Panc1 (cell line): ENCODE measurements around the gene SLC12A7. TPM values are rescaled to one million over a fixed set of nuclear protein-coding genes. Genes with fewer than 3 reads are reported as not detected.
A peak's percentile ranks its signal among the peaks of the same experiment; 100 is the strongest.
"Not testable (repeated sequence)": the region's sequence is repeated elsewhere in the genome, so short reads cannot be mapped to it uniquely, and the experiment has no call there.

Experiments
- ATAC-seq: fragments of 200-7000 bp; cut with Tn5 transposase; 2 replicates; pipeline ENCODE4 v1.9.1; 2020; ENCODE audit warnings: mild to moderate bottlenecking, moderate library complexity
- BruUV-seq: library from RNA; stranded (reverse); fragments of 400-500 nt; replicated peaks from 2 replicates; lab custom pipeline; 2021; lab: Mats Ljungman, UMichigan
- CTCF ChIA-PET: fragments of 300-600 bp; sonication (Branson Sonifier 250); formaldehyde crosslinking; loops from one replicate; lab custom pipeline; 2022; ENCODE audit warnings: antibody characterized with exemption; lab: Charles Lee
- POLR2A ChIA-PET: fragments of 300-600 bp; sonication (Branson Sonifier 250); formaldehyde crosslinking; loops from one replicate; lab custom pipeline; 2022; ENCODE audit warnings: antibody characterized with exemption; lab: Charles Lee
- DNase-seq: peaks from one replicate; pipeline ENCODE4 v3.0.0-alpha.2; 2010; ENCODE audit warnings: low read depth, low spot score
- H3K27ac ChIP-seq: 2 replicates; pipeline ENCODE4 v1.5.1; 2011; ENCODE audit warnings: mild to moderate bottlenecking, low read length, inconsistent platforms
- H3K27me3 ChIP-seq: fragments of 200-500 bp; sonication (Bioruptor generic); 2 replicates; pipeline ENCODE4 v1.6.0; 2014; ENCODE audit warnings: low read length, inconsistent platforms; ENCODE audit not compliant: control insufficient read depth, insufficient read depth
- H3K36me3 ChIP-seq: fragments of 200-500 bp; sonication (Bioruptor generic); 2 replicates; pipeline ENCODE4 v1.5.1; 2014; ENCODE audit warnings: inconsistent platforms, mild to moderate bottlenecking, low read length, moderate library complexity; ENCODE audit not compliant: control insufficient read depth, insufficient read depth
- H3K4me1 ChIP-seq: 2 replicates; pipeline ENCODE4 v1.5.1; 2011; ENCODE audit warnings: inconsistent platforms, mild to moderate bottlenecking, low read length, moderate library complexity; ENCODE audit not compliant: control insufficient read depth, insufficient read depth
- H3K4me3 ChIP-seq, 2 experiments: 2 replicates each; pipeline ENCODE4 v1.5.1; 2011 to 2012; ENCODE audit warnings: low read depth in 2 of 2, low read length in 2 of 2, mild to moderate bottlenecking in 2 of 2, inconsistent platforms in 1 of 2, moderate library complexity in 1 of 2
- H3K9me3 ChIP-seq: fragments of 200-500 bp; sonication (Bioruptor generic); 2 replicates; pipeline ENCODE4 v1.5.1; 2014; ENCODE audit warnings: low read depth, mild to moderate bottlenecking, inconsistent platforms, low read length, moderate library complexity; ENCODE audit not compliant: control insufficient read depth, insufficient read depth
- POLR2AphosphoS5 ChIP-seq: IDR thresholded peaks from 2 replicates; pipeline ENCODE4 v1.6.1; 2012; ENCODE audit warnings: mild to moderate bottlenecking, low read depth, low read length, moderate library complexity
- REST ChIP-seq, 2 experiments: IDR thresholded peaks; 2 replicates each; pipeline ENCODE4 v1.6.1; 2011 to 2012; ENCODE audit warnings: low read depth in 2 of 2, control low read depth in 1 of 2, low read length in 1 of 2, mild to moderate bottlenecking in 1 of 2, moderate library complexity in 1 of 2; ENCODE audit not compliant: insufficient read depth in 1 of 2
- SIN3A ChIP-seq: IDR thresholded peaks from 2 replicates; pipeline ENCODE4 v1.6.1; 2012; ENCODE audit warnings: low read depth, mild to moderate bottlenecking, low read length, moderate library complexity, borderline replicate concordance; ENCODE audit not compliant: insufficient read depth
- TCF7L2 ChIP-seq: IDR thresholded peaks from 2 replicates; pipeline ENCODE4 v1.6.1; 2011; ENCODE audit warnings: mild to moderate bottlenecking, low read depth, low read length, inconsistent platforms
- in situ Hi-C: cut with HindIII; loops from 2 replicates; pipeline ENCODE4 v1.10.0; 2016; ENCODE audit warnings: low sequenced_read_pairs, low pct_unique_long_range_greater_than_20kb
- intact Hi-C: fragments of 100-400 bp; cut with micrococcal nuclease; formaldehyde crosslinking; loops from one replicate; pipeline ENCODE4 v1.10.0; 2022; ENCODE audit not compliant: unreplicated experiment
- total RNA-seq: library from RNA; stranded (reverse); gene quantifications from one replicate; pipeline ENCODE4 v1.2.1, GENCODE V29; 2021; ENCODE audit not compliant: unreplicated experiment
- TF ChIP-seq, protein P1 (sequence below): fragments of 450-650 bp; IDR thresholded peaks from 2 replicates; pipeline ENCODE4 v1.5.1; 2017; ENCODE audit warnings: mild to moderate bottlenecking

SLC12A7 gene
- total RNA-seq, 1 experiment from 2014 or later = 297 TPM

GRCh38 chr5:1027631-1028441, 84.0 kb downstream of the SLC12A7 start:
- DNase-seq (no peak), ATAC-seq (no peak)
- H3K27ac ChIP-seq = no peak overlapping the region
- POLR2A ChIA-PET = no interaction called here
- TF ChIP-seq, protein P1, sequence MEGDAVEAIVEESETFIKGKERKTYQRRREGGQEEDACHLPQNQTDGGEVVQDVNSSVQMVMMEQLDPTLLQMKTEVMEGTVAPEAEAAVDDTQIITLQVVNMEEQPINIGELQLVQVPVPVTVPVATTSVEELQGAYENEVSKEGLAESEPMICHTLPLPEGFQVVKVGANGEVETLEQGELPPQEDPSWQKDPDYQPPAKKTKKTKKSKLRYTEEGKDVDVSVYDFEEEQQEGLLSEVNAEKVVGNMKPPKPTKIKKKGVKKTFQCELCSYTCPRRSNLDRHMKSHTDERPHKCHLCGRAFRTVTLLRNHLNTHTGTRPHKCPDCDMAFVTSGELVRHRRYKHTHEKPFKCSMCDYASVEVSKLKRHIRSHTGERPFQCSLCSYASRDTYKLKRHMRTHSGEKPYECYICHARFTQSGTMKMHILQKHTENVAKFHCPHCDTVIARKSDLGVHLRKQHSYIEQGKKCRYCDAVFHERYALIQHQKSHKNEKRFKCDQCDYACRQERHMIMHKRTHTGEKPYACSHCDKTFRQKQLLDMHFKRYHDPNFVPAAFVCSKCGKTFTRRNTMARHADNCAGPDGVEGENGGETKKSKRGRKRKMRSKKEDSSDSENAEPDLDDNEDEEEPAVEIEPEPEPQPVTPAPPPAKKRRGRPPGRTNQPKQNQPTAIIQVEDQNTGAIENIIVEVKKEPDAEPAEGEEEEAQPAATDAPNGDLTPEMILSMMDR = no peak
- TF ChIP-seq POLR2AphosphoS5 (no peak), REST (IDR thresholded peaks at IDR 0.05; ENCODE audit: insufficient read depth in 1 of 2, low read depth in 2 of 2, low read length in 1 of 2) (no peak), SIN3A (no peak), TCF7L2 (no peak)
- in situ Hi-C loops (no loop called here), intact Hi-C loops (no loop called here)
- no peaks in the 10 kb centered on the region for H3K36me3 ChIP-seq
- H3K4me1 ChIP-seq = peaks cover 3% of the 10 kb centered on the region; the same call in 1 of the 2 replicates
- CTCF ChIA-PET = no interaction called here
- BruUV-seq = no TSS peak
- H3K9me3 ChIP-seq = no peaks in the 10 kb centered on the region
- no peaks in the 10 kb centered on the region for H3K27me3 ChIP-seq
- no peak overlapping the region for H3K4me3 ChIP-seq

GRCh38 chr5:1026700-1027621, 84.9 kb downstream of the SLC12A7 start:
- BruUV-seq = no TSS peak
- Histone ChIP-seq H3K4me1 (peaks cover 3% of the 10 kb centered on the region; the same call in 1 of the 2 replicates), H3K27ac (no peak overlapping the region), H3K36me3 (no peaks in the 10 kb centered on the region), H3K4me3 (no peak overlapping the region), H3K9me3 (no peaks in the 10 kb centered on the region), H3K27me3 (no peaks in the 10 kb centered on the region)
- intact Hi-C loops = no loop called here
- ATAC-seq (0 out of 2 replicates have a peak, but pooled peaks have one; percentile 22), DNase-seq (no peak)
- in situ Hi-C loops = no loop called here
- TF ChIP-seq, protein P1 = no peak
- TF ChIP-seq REST (IDR thresholded peaks at IDR 0.05; ENCODE audit: insufficient read depth in 1 of 2, low read depth in 2 of 2, low read length in 1 of 2) (no peak), TCF7L2 (no peak), SIN3A (no peak), POLR2AphosphoS5 (no peak)
- ChIA-PET POLR2A (interaction anchor here (0.5 kb wide), 1 partner anchor 763 kb away, joined by 3 read pairs; no protein-coding TSS in a partner anchor), CTCF (no interaction called here)

GRCh38 chr5:1021969-1022336, 89.9 kb downstream of the SLC12A7 start:
- DNase-seq, CTCF ChIA-PET, H3K4me1 ChIP-seq, in situ Hi-C loops, H3K27ac ChIP-seq, H3K4me3 ChIP-seq, BruUV-seq, ATAC-seq, POLR2A ChIA-PET, H3K27me3 ChIP-seq, H3K36me3 ChIP-seq, intact Hi-C loops, H3K9me3 ChIP-seq: not testable (repeated sequence)
